Panc1 (cell line): ENCODE results near the gene PPM1L. TPM values are rescaled to one million over a fixed set of nuclear protein-coding genes. Genes with fewer than 3 reads are reported as not detected.
A peak's percentile ranks its signal among the peaks of the same experiment; 100 is the strongest.

Experiments used
- ATAC-seq: fragments of 200-7000 bp; cut with Tn5 transposase; 2 replicates; pipeline ENCODE4 v1.9.1; 2020; ENCODE audit warnings: mild to moderate bottlenecking, moderate library complexity
- BruUV-seq: library from RNA; stranded (reverse); fragments of 400-500 nt; replicated peaks from 2 replicates; lab custom pipeline; 2021; lab: Mats Ljungman, UMichigan
- CTCF ChIA-PET: fragments of 300-600 bp; sonication (Branson Sonifier 250); formaldehyde crosslinking; loops from one replicate; lab custom pipeline; 2022; ENCODE audit warnings: antibody characterized with exemption; lab: Charles Lee
- POLR2A ChIA-PET: fragments of 300-600 bp; sonication (Branson Sonifier 250); formaldehyde crosslinking; loops from one replicate; lab custom pipeline; 2022; ENCODE audit warnings: antibody characterized with exemption; lab: Charles Lee
- DNase-seq: peaks from one replicate; pipeline ENCODE4 v3.0.0-alpha.2; 2010; ENCODE audit warnings: low read depth, low spot score
- H3K27ac ChIP-seq: 2 replicates; pipeline ENCODE4 v1.5.1; 2011; ENCODE audit warnings: mild to moderate bottlenecking, low read length, inconsistent platforms
- H3K27me3 ChIP-seq: fragments of 200-500 bp; sonication (Bioruptor generic); 2 replicates; pipeline ENCODE4 v1.6.0; 2014; ENCODE audit warnings: low read length, inconsistent platforms; ENCODE audit not compliant: control insufficient read depth, insufficient read depth
- H3K36me3 ChIP-seq: fragments of 200-500 bp; sonication (Bioruptor generic); 2 replicates; pipeline ENCODE4 v1.5.1; 2014; ENCODE audit warnings: inconsistent platforms, mild to moderate bottlenecking, low read length, moderate library complexity; ENCODE audit not compliant: control insufficient read depth, insufficient read depth
- H3K4me1 ChIP-seq: 2 replicates; pipeline ENCODE4 v1.5.1; 2011; ENCODE audit warnings: inconsistent platforms, mild to moderate bottlenecking, low read length, moderate library complexity; ENCODE audit not compliant: control insufficient read depth, insufficient read depth
- H3K4me3 ChIP-seq, 2 experiments: 2 replicates each; pipeline ENCODE4 v1.5.1; 2011 to 2012; ENCODE audit warnings: low read depth in 2 of 2, low read length in 2 of 2, mild to moderate bottlenecking in 2 of 2, inconsistent platforms in 1 of 2, moderate library complexity in 1 of 2
- H3K9me3 ChIP-seq: fragments of 200-500 bp; sonication (Bioruptor generic); 2 replicates; pipeline ENCODE4 v1.5.1; 2014; ENCODE audit warnings: low read depth, mild to moderate bottlenecking, inconsistent platforms, low read length, moderate library complexity; ENCODE audit not compliant: control insufficient read depth, insufficient read depth
- CTCF ChIP-seq: fragments of 450-650 bp; IDR thresholded peaks from 2 replicates; pipeline ENCODE4 v1.5.1; 2017; ENCODE audit warnings: mild to moderate bottlenecking
- POLR2AphosphoS5 ChIP-seq: IDR thresholded peaks from 2 replicates; pipeline ENCODE4 v1.6.1; 2012; ENCODE audit warnings: mild to moderate bottlenecking, low read depth, low read length, moderate library complexity
- SIN3A ChIP-seq: IDR thresholded peaks from 2 replicates; pipeline ENCODE4 v1.6.1; 2012; ENCODE audit warnings: low read depth, mild to moderate bottlenecking, low read length, moderate library complexity, borderline replicate concordance; ENCODE audit not compliant: insufficient read depth
- TCF7L2 ChIP-seq: IDR thresholded peaks from 2 replicates; pipeline ENCODE4 v1.6.1; 2011; ENCODE audit warnings: mild to moderate bottlenecking, low read depth, low read length, inconsistent platforms
- in situ Hi-C: cut with HindIII; loops from 2 replicates; pipeline ENCODE4 v1.10.0; 2016; ENCODE audit warnings: low sequenced_read_pairs, low pct_unique_long_range_greater_than_20kb
- intact Hi-C: fragments of 100-400 bp; cut with micrococcal nuclease; formaldehyde crosslinking; loops from one replicate; pipeline ENCODE4 v1.10.0; 2022; ENCODE audit not compliant: unreplicated experiment
- total RNA-seq: library from RNA; stranded (reverse); gene quantifications from one replicate; pipeline ENCODE4 v1.2.1, GENCODE V29; 2021; ENCODE audit not compliant: unreplicated experiment
- TF ChIP-seq, protein P1 (sequence below), 2 experiments: IDR thresholded peaks; 2 replicates each; pipeline ENCODE4 v1.6.1; 2011 to 2012; ENCODE audit warnings: low read depth in 2 of 2, control low read depth in 1 of 2, low read length in 1 of 2, mild to moderate bottlenecking in 1 of 2, moderate library complexity in 1 of 2; ENCODE audit not compliant: insufficient read depth in 1 of 2

Gene PPM1L
- total RNA-seq, 1 experiment from 2014 or later, result 23.8 TPM

DNA sequence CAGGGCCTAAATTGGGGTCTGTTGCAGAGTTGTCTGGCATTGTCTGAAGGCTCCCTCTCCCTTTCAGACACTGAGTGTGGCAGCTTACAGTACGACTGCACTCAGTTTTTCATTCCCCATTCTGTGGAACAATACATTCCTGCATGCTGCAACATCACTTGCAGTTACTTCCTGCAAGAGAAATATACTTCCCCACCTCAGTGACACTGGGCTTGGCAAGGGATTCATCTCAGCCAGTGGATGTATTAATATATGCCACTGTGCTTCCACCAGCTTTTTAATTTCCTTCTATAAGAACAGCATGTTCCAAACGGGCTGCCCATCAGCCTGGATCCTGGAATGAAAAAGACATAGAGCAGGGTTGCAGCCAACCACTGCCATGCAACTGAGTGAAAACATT is 326.0 kb downstream of the PPM1L start:
- ATAC-seq, result peak; percentile 58; the same call in 1 of the 2 replicates
- no peaks in the 10 kb centered on the region for H3K9me3 ChIP-seq
- no peak for DNase-seq
- POLR2A ChIA-PET, result no interaction called here
- no peaks in the 10 kb centered on the region for H3K27me3 ChIP-seq
- H3K27ac ChIP-seq, result no peak overlapping the region
- intact Hi-C loops, result no loop called here
- BruUV-seq, result no TSS peak
- CTCF ChIA-PET, result no interaction called here
- H3K4me3 ChIP-seq, result no peak overlapping the region
- H3K36me3 ChIP-seq, result peaks cover 10% of the 10 kb centered on the region
- no peak for TF ChIP-seq SIN3A
- TF ChIP-seq TCF7L2, result no peak
- no peak for TF ChIP-seq CTCF
- TF ChIP-seq, protein P1, sequence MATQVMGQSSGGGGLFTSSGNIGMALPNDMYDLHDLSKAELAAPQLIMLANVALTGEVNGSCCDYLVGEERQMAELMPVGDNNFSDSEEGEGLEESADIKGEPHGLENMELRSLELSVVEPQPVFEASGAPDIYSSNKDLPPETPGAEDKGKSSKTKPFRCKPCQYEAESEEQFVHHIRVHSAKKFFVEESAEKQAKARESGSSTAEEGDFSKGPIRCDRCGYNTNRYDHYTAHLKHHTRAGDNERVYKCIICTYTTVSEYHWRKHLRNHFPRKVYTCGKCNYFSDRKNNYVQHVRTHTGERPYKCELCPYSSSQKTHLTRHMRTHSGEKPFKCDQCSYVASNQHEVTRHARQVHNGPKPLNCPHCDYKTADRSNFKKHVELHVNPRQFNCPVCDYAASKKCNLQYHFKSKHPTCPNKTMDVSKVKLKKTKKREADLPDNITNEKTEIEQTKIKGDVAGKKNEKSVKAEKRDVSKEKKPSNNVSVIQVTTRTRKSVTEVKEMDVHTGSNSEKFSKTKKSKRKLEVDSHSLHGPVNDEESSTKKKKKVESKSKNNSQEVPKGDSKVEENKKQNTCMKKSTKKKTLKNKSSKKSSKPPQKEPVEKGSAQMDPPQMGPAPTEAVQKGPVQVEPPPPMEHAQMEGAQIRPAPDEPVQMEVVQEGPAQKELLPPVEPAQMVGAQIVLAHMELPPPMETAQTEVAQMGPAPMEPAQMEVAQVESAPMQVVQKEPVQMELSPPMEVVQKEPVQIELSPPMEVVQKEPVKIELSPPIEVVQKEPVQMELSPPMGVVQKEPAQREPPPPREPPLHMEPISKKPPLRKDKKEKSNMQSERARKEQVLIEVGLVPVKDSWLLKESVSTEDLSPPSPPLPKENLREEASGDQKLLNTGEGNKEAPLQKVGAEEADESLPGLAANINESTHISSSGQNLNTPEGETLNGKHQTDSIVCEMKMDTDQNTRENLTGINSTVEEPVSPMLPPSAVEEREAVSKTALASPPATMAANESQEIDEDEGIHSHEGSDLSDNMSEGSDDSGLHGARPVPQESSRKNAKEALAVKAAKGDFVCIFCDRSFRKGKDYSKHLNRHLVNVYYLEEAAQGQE (IDR thresholded peaks at IDR 0.05; ENCODE audit: insufficient read depth in 1 of 2, low read depth in 2 of 2, low read length in 1 of 2), result no peak
- no peak for TF ChIP-seq POLR2AphosphoS5
- in situ Hi-C loops, result no loop called here
- no peaks in the 10 kb centered on the region for H3K4me1 ChIP-seq

DNA sequence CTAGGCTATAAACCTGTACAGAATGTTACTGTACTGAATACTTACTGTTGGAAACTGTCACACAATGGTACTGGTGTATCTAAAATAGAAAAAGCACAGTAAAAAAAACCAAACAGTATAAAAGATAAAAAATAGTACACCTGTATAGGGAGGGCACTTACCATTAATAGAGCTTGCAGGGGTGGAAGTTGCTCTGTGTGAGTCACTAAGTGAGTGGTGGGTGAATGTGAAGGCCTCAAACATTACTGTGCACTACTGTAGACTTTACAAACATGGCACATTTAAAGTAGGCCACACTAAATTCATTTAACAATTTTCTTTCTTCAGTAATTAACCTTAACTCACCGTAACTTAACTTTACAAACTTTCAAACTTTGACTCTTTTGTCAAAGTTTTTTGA is 327.1 kb downstream of the PPM1L start:
- in situ Hi-C loops, result no loop called here
- no TSS peak for BruUV-seq
- ATAC-seq (no peak), DNase-seq (no peak)
- TF ChIP-seq POLR2AphosphoS5 (no peak), TCF7L2 (no peak), CTCF (no peak), SIN3A (no peak)
- TF ChIP-seq, protein P1 (IDR thresholded peaks at IDR 0.05; ENCODE audit: insufficient read depth in 1 of 2, low read depth in 2 of 2, low read length in 1 of 2), result no peak
- no peaks in the 10 kb centered on the region for H3K27me3 ChIP-seq
- H3K4me1 ChIP-seq, result no peaks in the 10 kb centered on the region
- intact Hi-C loops, result no loop called here
- no peak overlapping the region for H3K27ac ChIP-seq
- ChIA-PET CTCF (no interaction called here), POLR2A (no interaction called here)
- no peaks in the 10 kb centered on the region for H3K9me3 ChIP-seq
- no peak overlapping the region for H3K4me3 ChIP-seq
- peaks cover 10% of the 10 kb centered on the region for H3K36me3 ChIP-seq
